ENCODE results near the gene PRIMA1. TPM values are rescaled to one million over a fixed set of nuclear protein-coding genes. Genes with fewer than 3 reads are reported as not detected.

The PRIMA1 gene
- total RNA-seq, 1 experiment from 2014 or later, result 2.3 TPM

GRCh38 chr14:93804654-93805053 is 16.4 kb upstream of the PRIMA1 start:
- Histone ChIP-seq H4K5ac (ENCODE audit: insufficient read length, low read depth, low read length) (no peak overlapping the region), H3K79me1 (ENCODE audit: insufficient read depth, low read depth, low read length, poor library complexity, severe bottlenecking) (no peaks in the 10 kb centered on the region), H3K4ac (ENCODE audit: low read depth, low read length) (no peak overlapping the region), H3K9ac (ENCODE audit: extremely low read depth, insufficient read length, low read length) (no peak overlapping the region), H3K9me3 (ENCODE audit: control insufficient read depth, low read depth, low read length) (no peaks in the 10 kb centered on the region), H2BK120ac (ENCODE audit: low read depth, low read length, poor library complexity, severe bottlenecking) (no peak overlapping the region), H3K4me2 (ENCODE audit: insufficient read depth, insufficient read length, low read length) (no peak overlapping the region), H2BK15ac (ENCODE audit: low read depth, low read length) (no peak overlapping the region), H2AK5ac (ENCODE audit: insufficient read length, low read length) (no peak overlapping the region), H3K79me2 (ENCODE audit: insufficient read depth, low read length) (no peaks in the 10 kb centered on the region), H4K91ac (ENCODE audit: insufficient read length, low read depth, low read length) (no peak overlapping the region), H4K8ac (replicated peaks; ENCODE audit: insufficient read length, low read depth, low read length) (no peak overlapping the region), H3K56ac (ENCODE audit: insufficient read length, low read depth, low read length) (no peak overlapping the region), H3K14ac (ENCODE audit: insufficient read depth, low read length) (no peak overlapping the region), H2BK12ac (ENCODE audit: insufficient read length, low read depth, low read length) (no peak overlapping the region), H2BK5ac (ENCODE audit: insufficient read length, low read length) (no peak overlapping the region), H3K27ac (ENCODE audit: insufficient read length, low read depth, low read length) (no peak overlapping the region), H2BK20ac (ENCODE audit: low read depth, low read length, poor library complexity, severe bottlenecking) (no peak overlapping the region), H2AFZ (ENCODE audit: low read length) (no peak overlapping the region), H3K18ac (ENCODE audit: insufficient read length, low read depth, low read length) (no peak overlapping the region), H4K20me1 (ENCODE audit: control insufficient read depth, insufficient read depth, insufficient read length) (no peaks in the 10 kb centered on the region), H3K23me2 (ENCODE audit: insufficient read length, low read depth, low read length, poor library complexity, severe bottlenecking) (no peaks in the 10 kb centered on the region), H3K4me1 (ENCODE audit: insufficient read depth, low read length) (no peaks in the 10 kb centered on the region), H3K23ac (ENCODE audit: insufficient read length, low read depth, low read length) (no peak overlapping the region), H3T11ph (ENCODE audit: low read length) (no peak overlapping the region), H3K27me3 (ENCODE audit: insufficient read depth, low read length) (no peaks in the 10 kb centered on the region)
- peak; percentile 86 for TF ChIP-seq CTCF (conservative IDR thresholded peaks at IDR 0.05)
- DNase-seq, result peak; percentile 73
- no peak overlapping the region for H3K27ac Mint-ChIP-seq
- H3K4me1 Mint-ChIP-seq, result no peaks in the 10 kb centered on the region
- no CpG with 5 or more reads among the region's 9 CpGs for WGBS (ENCODE audit: extremely low coverage, insufficient read length, low lambda C conversion rate)
- H3K27me3 Mint-ChIP-seq (ENCODE audit: low read depth), result peaks cover 3% of the 10 kb centered on the region
- peaks cover 4 to 13% of the 10 kb centered on the region in 2 experiments; a peak in 4 of 5 replicates for H3K9me3 Mint-ChIP-seq
- H3K36me3 Mint-ChIP-seq (ENCODE audit: insufficient read depth in 1 of 3, low read depth in 3 of 3), result peaks cover 0 to 1% (median 0%) of the 10 kb centered on the region in 3 experiments; a peak in 1 of 7 replicates
- H3K4me3 Mint-ChIP-seq, result no peak overlapping the region

Data from H9 (cell line).